ENCODE results near the gene CDK9.

- no peak for TF ChIP-seq RAD21 (IDR thresholded peaks at IDR 0.05; ENCODE audit: low read length)
- no peak for TF ChIP-seq MAZ (IDR thresholded peaks at IDR 0.05; ENCODE audit: borderline replicate concordance, low read depth, low read length)
- no peak for TF ChIP-seq CTCF (conservative IDR thresholded peaks at IDR 0.05; ENCODE audit: low read depth, low read length)
These were observed 6.5 kb upstream of the CDK9 start for GRCh38 chr9:127779136-127779981.
